Gastrocnemius medialis (tissue), 4 donors: ENCODE data around the gene SAP30BP. TPM values are rescaled to one million over a fixed set of nuclear protein-coding genes. Genes with fewer than 3 reads are reported as not detected.

Source experiments
- ATAC-seq, 2 donors: fragments of 150-250 bp; one replicate each; pipeline ENCODE4 v1.9.1; 2016
- DNase-seq, 2 donors: peaks; one replicate each; pipeline ENCODE4 v3.0.0-alpha.2; 2019
- H3K27ac ChIP-seq, 4 donors: fragments of 200-600 bp; sonication (generic); 1 replicate in 1 of 4; 2 replicates in 3 of 4; pipeline ENCODE4 v1.5.1; 2016 to 2018; ENCODE audit warnings: mild to moderate bottlenecking in 2 of 4, moderate library complexity in 1 of 4
- H3K27me3 ChIP-seq, 3 donors: fragments of 200-600 bp; sonication (generic) in 2 of 3; 1 replicate in 1 of 3; 2 replicates in 2 of 3; pipeline versions ENCODE4 v1.5.1 to v1.6.0; 2016 to 2019; ENCODE audit warnings: mild to moderate bottlenecking in 1 of 3, moderate library complexity in 1 of 3
- H3K36me3 ChIP-seq, 2 donors: fragments of 200-600 bp; sonication (generic) in 1 of 2; one replicate each; pipeline ENCODE4 v1.5.1; 2017 to 2018
- H3K4me1 ChIP-seq, 2 donors: fragments of 200-600 bp; sonication (generic) in 1 of 2; one replicate each; pipeline ENCODE4 v1.5.1; 2016 to 2017; ENCODE audit warnings: mild to moderate bottlenecking in 2 of 2
- H3K4me3 ChIP-seq, 4 donors: fragments of 200-600 bp; sonication (generic) in 3 of 4; 1 replicate in 1 of 4; 2 replicates in 3 of 4; pipeline ENCODE4 v1.5.1; 2016 to 2019; ENCODE audit warnings: mild to moderate bottlenecking in 2 of 4
- H3K9me3 ChIP-seq, 3 donors: fragments of 200-600 bp; sonication (generic) in 2 of 3; 1 replicate in 1 of 3; 2 replicates in 2 of 3; pipeline ENCODE4 v1.5.1; 2016 to 2019
- POLR2A ChIP-seq, 2 donors: fragments of 450-650 bp; IDR thresholded peaks; one replicate each; pipeline ENCODE4 v1.6.1; 2017; ENCODE audit warnings: antibody characterized with exemption in 2 of 2, mild to moderate bottlenecking in 2 of 2, moderate library complexity in 2 of 2
- in situ Hi-C, 4 donors: fragments of 200-750 bp; cut with MboI; loops; one replicate each; pipeline versions ENCODE4 v1.15.0 to v1.8.0; 2017; ENCODE audit warnings: low sequenced_read_pairs in 4 of 4
- intact Hi-C: fragments of 100-400 bp; cut with DNase I; formaldehyde crosslinking; loops from one replicate; pipeline ENCODE4 v1.15.1; 2023; ENCODE audit warnings: low total_unique reads
- total RNA-seq, 4 donors: library from RNA; depleted of rRNA; stranded (reverse); fragments of >200 nt; gene quantifications; one replicate each; pipeline versions ENCODE4 v1.1.0 to v1.2.3, GENCODE V29; 2016
- TF ChIP-seq, protein P1 (sequence below), 5 experiments: fragments of 450-650 bp in 3 of 5; fragments of 200-600 bp in 2 of 5; sonication (generic) in 2 of 5; IDR thresholded peaks in 4 of 5; conservative IDR thresholded peaks in 1 of 5; 1 replicate in 4 of 5; 2 replicates in 1 of 5; pipeline ENCODE4 v1.5.1; 2016 to 2019; ENCODE audit warnings: antibody characterized with exemption in 5 of 5, mild to moderate bottlenecking in 3 of 5, moderate library complexity in 3 of 5

Gene SAP30BP
- 10 to 100 TPM; 42.0 to 64.0 (median 50.1) TPM for total RNA-seq

DNA sequence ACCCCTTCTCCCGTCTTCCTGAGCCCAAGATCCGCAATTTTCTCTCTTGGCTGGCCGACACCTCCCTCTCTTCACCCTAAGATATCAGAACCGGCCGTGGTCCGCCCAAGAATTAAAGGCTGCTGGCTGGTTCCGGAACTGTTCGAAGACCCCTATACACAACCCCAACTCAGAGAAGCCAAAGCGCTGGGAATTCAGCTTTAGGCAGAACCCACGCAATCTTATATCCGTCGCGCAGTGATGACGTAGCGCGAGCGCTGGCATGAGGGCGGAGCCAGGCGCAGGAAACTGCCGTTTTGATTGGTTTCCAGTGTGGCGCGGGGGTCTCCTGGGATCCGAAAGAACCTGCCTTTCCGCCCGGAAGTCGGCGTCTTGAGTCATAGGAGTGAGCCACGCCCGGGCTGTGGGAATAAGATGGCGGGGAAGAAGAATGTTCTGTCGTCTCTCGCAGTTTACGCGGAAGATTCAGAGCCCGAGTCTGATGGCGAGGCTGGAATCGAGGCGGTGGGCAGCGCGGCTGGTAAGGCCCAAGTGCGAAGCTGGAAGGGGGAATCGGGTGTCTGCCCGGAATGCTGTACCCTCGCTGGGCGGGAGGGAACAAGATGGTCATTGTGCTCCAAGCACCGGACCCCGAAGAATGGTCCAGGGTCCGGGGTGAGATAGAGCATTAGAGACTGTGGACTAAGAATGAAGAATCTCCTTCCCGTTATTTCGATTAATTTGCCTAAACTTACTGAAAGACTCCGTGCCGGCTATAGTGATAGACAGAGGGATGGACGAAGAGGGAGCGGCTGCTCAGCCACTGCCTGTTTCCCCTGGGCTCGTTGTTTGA is at the start of gene SAP30BP, which contains the start of gene RECQL5:
Gene SAP30BP (plus strand): TSS at position 380 of the 832 bp plus-strand sequence. CDS start 35 bp downstream, at position 415.
Gene RECQL5 (minus strand): TSS at position 196 of the 832 bp plus-strand sequence. CDS start 597 bp downstream, outside the sequence.
- Histone ChIP-seq H3K27ac (peak within 1 kb of the TSS; percentile 83 to 88 (median 84)), H3K36me3 (peaks cover 0 to 37% of the 10 kb centered on the region in 2 donors), H3K4me1 (peaks cover 20 to 21% of the 10 kb centered on the region in 2 donors), H3K27me3 (no peaks in the 10 kb centered on the region), H3K4me3 (peak within 1 kb of the TSS; percentile 84 to 98 (median 89)), H3K9me3 (no peaks in the 10 kb centered on the region)
- ATAC-seq (peak; percentile 100), DNase-seq (peak; percentile 96)
- in situ Hi-C loops = no loop called here
- peak; percentile 75 to 87 for TF ChIP-seq POLR2A (IDR thresholded peaks at IDR 0.05)
- TF ChIP-seq, protein P1, sequence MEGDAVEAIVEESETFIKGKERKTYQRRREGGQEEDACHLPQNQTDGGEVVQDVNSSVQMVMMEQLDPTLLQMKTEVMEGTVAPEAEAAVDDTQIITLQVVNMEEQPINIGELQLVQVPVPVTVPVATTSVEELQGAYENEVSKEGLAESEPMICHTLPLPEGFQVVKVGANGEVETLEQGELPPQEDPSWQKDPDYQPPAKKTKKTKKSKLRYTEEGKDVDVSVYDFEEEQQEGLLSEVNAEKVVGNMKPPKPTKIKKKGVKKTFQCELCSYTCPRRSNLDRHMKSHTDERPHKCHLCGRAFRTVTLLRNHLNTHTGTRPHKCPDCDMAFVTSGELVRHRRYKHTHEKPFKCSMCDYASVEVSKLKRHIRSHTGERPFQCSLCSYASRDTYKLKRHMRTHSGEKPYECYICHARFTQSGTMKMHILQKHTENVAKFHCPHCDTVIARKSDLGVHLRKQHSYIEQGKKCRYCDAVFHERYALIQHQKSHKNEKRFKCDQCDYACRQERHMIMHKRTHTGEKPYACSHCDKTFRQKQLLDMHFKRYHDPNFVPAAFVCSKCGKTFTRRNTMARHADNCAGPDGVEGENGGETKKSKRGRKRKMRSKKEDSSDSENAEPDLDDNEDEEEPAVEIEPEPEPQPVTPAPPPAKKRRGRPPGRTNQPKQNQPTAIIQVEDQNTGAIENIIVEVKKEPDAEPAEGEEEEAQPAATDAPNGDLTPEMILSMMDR (IDR thresholded peaks at IDR 0.05 in 4 of 5, conservative IDR thresholded peaks at IDR 0.05 in 1 of 5) = peak in 1 of 5 experiments; percentile 19
- intact Hi-C loops = loop anchor here (2.0 kb wide), 1 partner anchor 34 kb away; the partner anchor contains the start of gene SMIM5

DNA sequence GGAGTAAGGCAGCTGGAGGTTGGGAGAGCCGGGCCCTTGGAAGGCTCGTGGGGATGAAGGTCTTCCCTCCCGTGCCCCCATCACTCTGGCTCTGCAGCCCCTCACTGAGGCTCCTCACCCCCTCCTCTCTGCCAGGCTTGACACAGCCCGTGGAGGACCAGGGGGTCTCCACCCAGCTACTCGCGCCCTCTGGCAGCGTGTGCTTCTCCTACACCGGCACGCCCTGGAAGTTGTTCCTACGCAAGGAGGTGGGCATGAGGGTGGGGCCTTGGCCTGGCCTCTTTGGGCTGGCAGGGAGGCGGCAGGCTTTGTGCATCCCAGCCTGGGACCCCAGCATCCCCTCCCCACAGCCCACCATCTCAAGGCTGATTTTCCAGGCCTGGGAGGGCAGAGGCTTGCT is 49.5 kb upstream of the SAP30BP start:
- H3K36me3 ChIP-seq = peaks cover 0 to 6% of the 10 kb centered on the region in 2 donors
- intact Hi-C loops = no loop called here
- in situ Hi-C loops = no loop called here
- no peak overlapping the region for H3K27ac ChIP-seq
- DNase-seq (no peak), ATAC-seq (no peak)
- H3K4me1 ChIP-seq = no peaks in the 10 kb centered on the region
- H3K27me3 ChIP-seq = no peaks in the 10 kb centered on the region
- no peak for TF ChIP-seq POLR2A (IDR thresholded peaks at IDR 0.05)
- TF ChIP-seq, protein P1 (IDR thresholded peaks at IDR 0.05 in 4 of 5, conservative IDR thresholded peaks at IDR 0.05 in 1 of 5) = no peak
- H3K9me3 ChIP-seq = no peaks in the 10 kb centered on the region
- H3K4me3 ChIP-seq = no peak overlapping the region

DNA sequence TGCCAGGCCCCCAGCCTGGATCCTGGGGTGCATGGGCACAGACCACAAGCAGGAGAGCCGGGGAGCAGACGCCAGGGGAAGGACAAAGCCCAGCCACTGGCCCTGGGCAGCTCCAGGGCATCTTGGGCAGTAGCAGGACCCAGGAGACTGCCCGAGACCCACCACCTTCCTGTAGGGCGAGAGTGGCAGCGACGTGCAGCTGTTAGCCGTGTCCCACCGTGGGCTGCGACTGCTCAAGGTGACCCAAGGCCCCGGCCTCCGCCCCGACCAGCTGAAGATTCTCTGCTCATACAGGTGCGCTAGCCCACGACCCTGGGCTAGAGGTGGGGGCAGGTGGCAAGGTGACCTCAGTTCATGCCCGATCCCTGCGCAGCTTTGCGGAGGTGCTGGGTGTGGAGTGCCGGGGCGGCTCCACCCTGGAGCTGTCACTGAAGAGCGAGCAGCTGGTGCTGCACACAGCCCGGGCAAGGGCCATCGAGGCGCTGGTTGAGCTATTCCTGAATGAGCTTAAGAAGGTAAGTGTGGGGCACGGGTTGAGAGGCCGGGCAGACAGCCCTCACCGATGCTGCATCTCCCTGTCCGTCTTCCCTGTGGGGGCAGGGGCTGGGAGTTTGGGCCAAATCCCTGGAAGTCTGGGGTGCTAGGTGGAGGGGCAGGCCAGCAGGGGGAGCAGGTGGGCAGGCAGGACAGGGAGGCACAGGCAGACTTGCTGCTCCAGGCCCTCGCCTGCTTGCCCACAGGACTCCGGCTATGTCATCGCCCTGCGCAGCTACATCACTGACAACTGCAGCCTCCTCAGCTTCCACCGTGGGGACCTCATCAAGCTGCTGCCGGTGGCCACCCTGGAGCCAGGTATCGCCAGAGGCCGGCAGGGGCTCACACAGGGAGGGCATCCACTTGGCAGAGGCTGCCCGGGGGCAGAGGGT is 47.4 kb upstream of the SAP30BP start:
- no peak for DNase-seq
- intact Hi-C loops = no loop called here
- ATAC-seq = no peak
- in situ Hi-C loops = no loop called here
- Histone ChIP-seq H3K27ac (no peak overlapping the region), H3K27me3 (no peaks in the 10 kb centered on the region), H3K36me3 (peaks cover 0 to 6% of the 10 kb centered on the region in 2 donors), H3K4me1 (peaks cover 0 to 9% of the 10 kb centered on the region in 2 donors), H3K9me3 (no peaks in the 10 kb centered on the region), H3K4me3 (no peak overlapping the region)
- TF ChIP-seq, protein P1 (IDR thresholded peaks at IDR 0.05 in 4 of 5, conservative IDR thresholded peaks at IDR 0.05 in 1 of 5) = peak in 3 of 5 experiments; percentile 6 to 39 (median 31)
- TF ChIP-seq POLR2A (IDR thresholded peaks at IDR 0.05) = no peak

DNA sequence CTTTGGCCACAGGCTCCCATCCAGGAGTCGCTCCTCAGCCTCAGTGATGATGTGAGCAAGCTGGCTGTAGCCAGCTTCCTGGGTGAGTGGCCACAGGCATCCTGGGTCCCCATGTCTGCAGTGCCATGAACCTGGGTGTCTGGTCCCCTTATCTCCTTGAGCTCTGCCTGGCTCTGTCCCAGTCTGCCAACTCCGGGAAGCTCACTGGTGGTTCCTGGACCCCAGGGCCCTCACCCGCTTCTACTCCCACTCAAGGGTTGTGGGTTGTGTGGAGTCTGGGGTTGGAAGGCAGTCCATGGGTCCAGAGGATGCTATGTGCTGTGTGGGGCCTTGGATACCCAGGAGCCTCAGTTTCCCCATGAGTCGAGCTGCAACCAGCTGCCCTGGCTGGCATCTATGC is 45.6 kb upstream of the SAP30BP start:
- in situ Hi-C loops (no loop called here), intact Hi-C loops (no loop called here)
- no peak overlapping the region for H3K4me3 ChIP-seq
- ATAC-seq (no peak), DNase-seq (no peak)
- H3K27me3 ChIP-seq = no peaks in the 10 kb centered on the region
- H3K9me3 ChIP-seq = no peaks in the 10 kb centered on the region
- TF ChIP-seq, protein P1 (IDR thresholded peaks at IDR 0.05 in 4 of 5, conservative IDR thresholded peaks at IDR 0.05 in 1 of 5) = no peak
- no peak for TF ChIP-seq POLR2A (IDR thresholded peaks at IDR 0.05)
- H3K27ac ChIP-seq = no peak overlapping the region
- H3K36me3 ChIP-seq = peaks cover 0 to 14% of the 10 kb centered on the region in 2 donors
- peaks cover 0 to 9% of the 10 kb centered on the region in 2 donors for H3K4me1 ChIP-seq
